PC-9 (cell line): Measurements from ENCODE around the gene DHRS2.

ENCODE experiments used
- EZH2 ChIP-seq: fragments of 200-600 bp; sonication (generic); IDR thresholded peaks from 2 replicates; pipeline ENCODE4 v1.8.0; 2017; ENCODE audit warnings: antibody characterized with exemption, low read depth
- TF ChIP-seq, protein P1 (sequence below): fragments of 200-600 bp; sonication (generic); conservative IDR thresholded peaks from 2 replicates; pipeline ENCODE4 v1.6.1; 2017; ENCODE audit warnings: mixed run types, antibody characterized with exemption, mild to moderate bottlenecking, moderate library complexity

DNA sequence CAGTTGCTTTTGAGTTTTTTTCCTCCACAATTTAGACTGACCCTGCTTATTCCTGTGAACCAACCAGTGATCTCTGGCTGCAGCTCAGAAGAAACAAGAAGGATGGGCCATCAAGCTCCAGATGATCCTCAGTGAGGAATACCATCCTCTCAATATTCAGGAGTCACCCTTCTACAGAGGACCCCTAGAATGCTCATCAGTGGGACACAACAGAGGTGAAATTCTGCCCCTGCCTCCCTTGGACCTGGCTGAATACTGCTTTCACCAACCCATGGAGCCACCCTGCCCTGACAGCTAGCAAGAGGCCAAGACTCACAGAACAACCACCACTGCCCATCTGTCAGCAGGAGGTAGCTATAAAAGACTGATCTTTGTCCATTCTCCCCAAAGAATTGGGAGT is 9.2 kb upstream of the DHRS2 start:
- TF ChIP-seq, protein P1, sequence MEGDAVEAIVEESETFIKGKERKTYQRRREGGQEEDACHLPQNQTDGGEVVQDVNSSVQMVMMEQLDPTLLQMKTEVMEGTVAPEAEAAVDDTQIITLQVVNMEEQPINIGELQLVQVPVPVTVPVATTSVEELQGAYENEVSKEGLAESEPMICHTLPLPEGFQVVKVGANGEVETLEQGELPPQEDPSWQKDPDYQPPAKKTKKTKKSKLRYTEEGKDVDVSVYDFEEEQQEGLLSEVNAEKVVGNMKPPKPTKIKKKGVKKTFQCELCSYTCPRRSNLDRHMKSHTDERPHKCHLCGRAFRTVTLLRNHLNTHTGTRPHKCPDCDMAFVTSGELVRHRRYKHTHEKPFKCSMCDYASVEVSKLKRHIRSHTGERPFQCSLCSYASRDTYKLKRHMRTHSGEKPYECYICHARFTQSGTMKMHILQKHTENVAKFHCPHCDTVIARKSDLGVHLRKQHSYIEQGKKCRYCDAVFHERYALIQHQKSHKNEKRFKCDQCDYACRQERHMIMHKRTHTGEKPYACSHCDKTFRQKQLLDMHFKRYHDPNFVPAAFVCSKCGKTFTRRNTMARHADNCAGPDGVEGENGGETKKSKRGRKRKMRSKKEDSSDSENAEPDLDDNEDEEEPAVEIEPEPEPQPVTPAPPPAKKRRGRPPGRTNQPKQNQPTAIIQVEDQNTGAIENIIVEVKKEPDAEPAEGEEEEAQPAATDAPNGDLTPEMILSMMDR, result no peak
- no peak for TF ChIP-seq EZH2
